Mucosa of rectum (tissue), 2 donors: ENCODE data around the gene CYB5R4.

Source experiments
- H3K27ac ChIP-seq, 2 donors: one replicate each; pipeline ENCODE4 v1.7.0; 2013; ENCODE audit warnings: inconsistent platforms in 2 of 2, low read depth in 2 of 2, low read length in 2 of 2
- H3K27me3 ChIP-seq, 2 donors: one replicate each; pipeline ENCODE4 v1.7.0; 2013; ENCODE audit warnings: low read length in 2 of 2; ENCODE audit not compliant: control insufficient read depth in 2 of 2, insufficient read depth in 2 of 2
- H3K36me3 ChIP-seq, 2 donors: one replicate each; pipeline ENCODE4 v1.7.0; 2013; ENCODE audit warnings: low read length in 2 of 2; ENCODE audit not compliant: control insufficient read depth in 2 of 2, insufficient read depth in 2 of 2
- H3K4me1 ChIP-seq, 2 donors: one replicate each; pipeline ENCODE4 v1.7.0; 2013; ENCODE audit warnings: low read length in 2 of 2, mild to moderate bottlenecking in 1 of 2; ENCODE audit not compliant: control insufficient read depth in 2 of 2, insufficient read depth in 2 of 2
- H3K4me3 ChIP-seq, 2 donors: one replicate each; pipeline ENCODE4 v1.7.0; 2013; ENCODE audit warnings: low read length in 2 of 2
- H3K9ac ChIP-seq, 2 donors: one replicate each; pipeline ENCODE4 v1.7.0; 2013; ENCODE audit warnings: low read length in 2 of 2, low read depth in 1 of 2, mild to moderate bottlenecking in 1 of 2
- H3K9me3 ChIP-seq, 2 donors: one replicate each; pipeline ENCODE4 v1.7.0; 2013; ENCODE audit warnings: low read length in 2 of 2; ENCODE audit not compliant: control insufficient read depth in 2 of 2
- donor health status: healthy.
- donor health status: Normal muscosa, but diverticular disease.

The CYB5R4 gene

GRCh38 chr6:83846291-83846690 lies 13.2 kb upstream of the CYB5R4 start:
- Histone ChIP-seq H3K27ac (no peak overlapping the region), H3K4me3 (no peak overlapping the region), H3K4me1 (no peaks in the 10 kb centered on the region), H3K36me3 (no peaks in the 10 kb centered on the region), H3K27me3 (peaks cover 0 to 3% of the 10 kb centered on the region in 2 donors), H3K9me3 (no peaks in the 10 kb centered on the region), H3K9ac (no peak overlapping the region)

- Histone ChIP-seq H3K4me1 (no peaks in the 10 kb centered on the region), H3K4me3 (no peak overlapping the region), H3K9ac (no peak overlapping the region), H3K27me3 (peaks cover 3% of the 10 kb centered on the region in 2 donors), H3K36me3 (no peaks in the 10 kb centered on the region), H3K9me3 (no peaks in the 10 kb centered on the region), H3K27ac (no peak overlapping the region)
These were observed 12.3 kb upstream of the CYB5R4 start for GRCh38 chr6:83847179-83847578.

GRCh38 chr6:83849127-83849526 lies 10.4 kb upstream of the CYB5R4 start:
- H3K9ac ChIP-seq = no peak overlapping the region
- no peaks in the 10 kb centered on the region for H3K36me3 ChIP-seq
- no peaks in the 10 kb centered on the region for H3K9me3 ChIP-seq
- H3K27me3 ChIP-seq = peaks cover 8 to 14% of the 10 kb centered on the region in 2 donors
- no peak overlapping the region for H3K4me3 ChIP-seq
- no peaks in the 10 kb centered on the region for H3K4me1 ChIP-seq
- H3K27ac ChIP-seq = no peak overlapping the region

GRCh38 chr6:83849610-83850009 lies 9.9 kb upstream of the CYB5R4 start:
- H3K4me3 ChIP-seq = no peak overlapping the region
- no peaks in the 10 kb centered on the region for H3K36me3 ChIP-seq
- H3K4me1 ChIP-seq = no peaks in the 10 kb centered on the region
- peaks cover 8 to 14% of the 10 kb centered on the region in 2 donors for H3K27me3 ChIP-seq
- no peak overlapping the region for H3K27ac ChIP-seq
- no peaks in the 10 kb centered on the region for H3K9me3 ChIP-seq
- no peak overlapping the region for H3K9ac ChIP-seq

GRCh38 chr6:83852528-83853177 lies 6.8 kb upstream of the CYB5R4 start:
- H3K4me1 ChIP-seq = no peaks in the 10 kb centered on the region
- no peak overlapping the region for H3K9ac ChIP-seq
- no peaks in the 10 kb centered on the region for H3K36me3 ChIP-seq
- H3K27me3 ChIP-seq = peaks cover 16 to 18% of the 10 kb centered on the region in 2 donors
- no peaks in the 10 kb centered on the region for H3K9me3 ChIP-seq
- H3K4me3 ChIP-seq = peak overlapping the region in 1 of 2 donors; percentile 60
- H3K27ac ChIP-seq = no peak overlapping the region

GRCh38 chr6:83853178-83854000 lies 6.1 kb upstream of the CYB5R4 start, which contains the start of gene RIPPLY2:
RIPPLY2 (plus strand) TSS chr6:83853360; CDS start chr6:83853417, 57 bp downstream.
- Histone ChIP-seq H3K9ac (no peak within 1 kb of the TSS), H3K36me3 (no peaks in the 10 kb centered on the region), H3K9me3 (no peaks in the 10 kb centered on the region), H3K4me1 (no peaks in the 10 kb centered on the region), H3K4me3 (peak within 1 kb of the TSS; percentile 32 to 60), H3K27ac (no peak within 1 kb of the TSS), H3K27me3 (peaks cover 16 to 18% of the 10 kb centered on the region in 2 donors)

- Histone ChIP-seq H3K27ac (no peak overlapping the region), H3K9ac (no peak overlapping the region), H3K27me3 (peaks cover 16 to 18% of the 10 kb centered on the region in 2 donors), H3K4me3 (peak overlapping the region; percentile 32 to 60), H3K4me1 (peaks cover under 1 to 3% of the 10 kb centered on the region in 2 donors), H3K36me3 (no peaks in the 10 kb centered on the region), H3K9me3 (no peaks in the 10 kb centered on the region)
These were observed 5.4 kb upstream of the CYB5R4 start for GRCh38 chr6:83854001-83854501.

GRCh38 chr6:83854766-83855165 lies 4.7 kb upstream of the CYB5R4 start:
- Histone ChIP-seq H3K27ac (no peak overlapping the region), H3K9me3 (no peaks in the 10 kb centered on the region), H3K9ac (no peak overlapping the region), H3K27me3 (peaks cover 16 to 18% of the 10 kb centered on the region in 2 donors), H3K4me1 (peaks cover 3 to 6% of the 10 kb centered on the region in 2 donors), H3K36me3 (no peaks in the 10 kb centered on the region), H3K4me3 (no peak overlapping the region)

GRCh38 chr6:83860359-83860755 lies 868 bp downstream of the CYB5R4 start:
- Histone ChIP-seq H3K27ac (peak overlapping the region; percentile 49 to 81), H3K9ac (peak overlapping the region; percentile 71 to 83), H3K27me3 (peaks cover 2 to 4% of the 10 kb centered on the region in 2 donors), H3K4me1 (peaks cover 7 to 8% of the 10 kb centered on the region in 2 donors), H3K4me3 (peak overlapping the region; percentile 81 to 99), H3K9me3 (no peaks in the 10 kb centered on the region), H3K36me3 (peaks cover 2 to 6% of the 10 kb centered on the region in 2 donors)
